OCI-LY1 (cell line): ENCODE results near the gene PRKCB.

Source experiments
- CTCF ChIP-seq: fragments of 200-600 bp; sonication (generic), shearing (Covaris generic); IDR thresholded peaks from 2 replicates; pipeline ENCODE4 v1.5.1; 2017; ENCODE audit warnings: mild to moderate bottlenecking, antibody characterized with exemption, low read length, moderate library complexity, mixed read lengths
- EZH2 ChIP-seq: fragments of 200-600 bp; sonication (generic), shearing (Covaris generic); IDR thresholded peaks from 2 replicates; pipeline ENCODE4 v1.8.0; 2017; ENCODE audit warnings: borderline replicate concordance, mixed run types, mild to moderate bottlenecking, antibody characterized with exemption, low read length, moderate library complexity, mixed read lengths

GRCh38 chr16:23998771-23999170 is 163.0 kb downstream of the PRKCB start:
- TF ChIP-seq CTCF (no peak), EZH2 (no peak)
